Tibial nerve (tissue), 4 donors: ENCODE results near the gene MAML3. TPM values are rescaled to one million over a fixed set of nuclear protein-coding genes. Genes with fewer than 3 reads are reported as not detected.

ENCODE experiments used
- DNase-seq, 2 donors: peaks; one replicate each; pipeline ENCODE4 v3.0.0-alpha.2; 2019; ENCODE audit warnings: low spot score in 2 of 2
- H3K27ac ChIP-seq, 4 donors: fragments of 200-600 bp; sonication (generic) in 3 of 4; one replicate each; pipeline ENCODE4 v1.5.1; 2017 to 2019; ENCODE audit warnings: mild to moderate bottlenecking in 1 of 4
- H3K27me3 ChIP-seq, 2 donors: fragments of 200-600 bp; sonication (generic) in 1 of 2; one replicate each; pipeline versions ENCODE4 v1.5.1 to v1.6.0; 2017 to 2019
- H3K36me3 ChIP-seq, 3 donors: fragments of 200-600 bp; sonication (generic); one replicate each; pipeline ENCODE4 v1.5.1; 2018 to 2019
- H3K4me1 ChIP-seq, 4 donors: fragments of 200-600 bp; sonication (generic) in 3 of 4; one replicate each; pipeline ENCODE4 v1.5.1; 2017 to 2019
- H3K4me3 ChIP-seq, 4 donors: fragments of 200-600 bp; sonication (generic) in 3 of 4; one replicate each; pipeline ENCODE4 v1.5.1; 2017 to 2019; ENCODE audit warnings: mild to moderate bottlenecking in 1 of 4, moderate library complexity in 1 of 4
- H3K9me3 ChIP-seq, 4 donors: fragments of 200-600 bp; sonication (generic) in 3 of 4; one replicate each; pipeline ENCODE4 v1.5.1; 2017 to 2019
- CTCF ChIP-seq, 5 experiments: fragments of 200-600 bp in 3 of 5; fragments of 450-650 bp in 2 of 5; sonication (generic) in 3 of 5; IDR thresholded peaks; one replicate each; pipeline ENCODE4 v1.5.1; 2016 to 2019; ENCODE audit warnings: antibody characterized with exemption in 5 of 5, mild to moderate bottlenecking in 3 of 5, moderate library complexity in 2 of 5
- EP300 ChIP-seq, 2 donors: sonication (generic); formaldehyde crosslinking; IDR thresholded peaks; one replicate each; pipeline ENCODE4 v1.6.1; 2017; ENCODE audit warnings: antibody characterized with exemption in 2 of 2, mild to moderate bottlenecking in 1 of 2
- POLR2A ChIP-seq, 2 donors: fragments of 450-650 bp; IDR thresholded peaks; one replicate each; pipeline ENCODE4 v1.6.1; 2017; ENCODE audit warnings: antibody characterized with exemption in 2 of 2, mild to moderate bottlenecking in 2 of 2, moderate library complexity in 2 of 2
- WGBS, 2 donors: methylation state at CpG; one replicate each; pipeline ENCODE4 v1.1.5; 2018; 5-methylcytosine and 5-hydroxymethylcytosine counted together
- total RNA-seq, 4 donors: library from RNA; depleted of rRNA; stranded (reverse); fragments of >200 nt; gene quantifications; one replicate each; pipeline ENCODE4 v1.1.0, GENCODE V29; 2016

Gene MAML3
- total RNA-seq, 4 donors from 2014 or later: 8.6 to 10.5 (median 9.4) TPM

- H3K27me3 ChIP-seq: no peaks in the 10 kb centered on the region
- TF ChIP-seq CTCF (IDR thresholded peaks at IDR 0.05): peak in 4 of 5 experiments; percentile 33 to 49 (median 40)
- TF ChIP-seq POLR2A (IDR thresholded peaks at IDR 0.05): no peak
- TF ChIP-seq EP300 (IDR thresholded peaks at IDR 0.05): peak in 1 of 2 donors; percentile 28
- no peaks in the 10 kb centered on the region for H3K9me3 ChIP-seq
- peaks cover 0 to 24% (median 15%) of the 10 kb centered on the region in 4 donors for H3K4me1 ChIP-seq
- H3K4me3 ChIP-seq: no peak overlapping the region
- no peak overlapping the region for H3K27ac ChIP-seq
- no peaks in the 10 kb centered on the region for H3K36me3 ChIP-seq
- 50 to 57% methylated on average over 3 of the region's 3 CpGs for WGBS, 2 donors
- peak in 1 of 2 donors; percentile 48 for DNase-seq
Observed at GRCh38 chr4:140052050-140052449, 101.9 kb downstream of the MAML3 start.

- WGBS, 2 donors: 51 to 60% methylated on average over 8 of the region's 8 CpGs
- no peaks in the 10 kb centered on the region for H3K36me3 ChIP-seq
- no peaks in the 10 kb centered on the region for H3K9me3 ChIP-seq
- no peak for DNase-seq
- TF ChIP-seq CTCF (IDR thresholded peaks at IDR 0.05) (peak in 1 of 5 experiments; percentile 20), EP300 (IDR thresholded peaks at IDR 0.05) (no peak)
- H3K4me3 ChIP-seq: peak overlapping the region in 2 of 4 donors; percentile 11 to 44
- peaks cover 0 to 24% (median 15%) of the 10 kb centered on the region in 4 donors for H3K4me1 ChIP-seq
- no peaks in the 10 kb centered on the region for H3K27me3 ChIP-seq
- H3K27ac ChIP-seq: peak overlapping the region in 3 of 4 donors; percentile 8 to 78 (median 62)
Observed at GRCh38 chr4:140049849-140050637, 103.9 kb downstream of the MAML3 start.

GRCh38 chr4:140049024-140049848, 104.7 kb downstream of the MAML3 start:
- peak overlapping the region; percentile 8 to 78 (median 57) for H3K27ac ChIP-seq
- peak in 1 of 2 donors; percentile 31 for DNase-seq
- H3K4me1 ChIP-seq: peaks cover 0 to 30% (median 15%) of the 10 kb centered on the region in 4 donors
- WGBS, 2 donors: 26 to 38% methylated on average over 13 of the region's 13 CpGs
- peak overlapping the region; percentile 11 to 44 (median 22) for H3K4me3 ChIP-seq
- TF ChIP-seq EP300 (IDR thresholded peaks at IDR 0.05) (peak in 1 of 2 donors; percentile 20), CTCF (IDR thresholded peaks at IDR 0.05) (no peak)
- H3K9me3 ChIP-seq: no peaks in the 10 kb centered on the region
- H3K36me3 ChIP-seq: no peaks in the 10 kb centered on the region
- H3K27me3 ChIP-seq: no peaks in the 10 kb centered on the region

GRCh38 chr4:140048419-140048995, 105.5 kb downstream of the MAML3 start:
- no peaks in the 10 kb centered on the region for H3K36me3 ChIP-seq
- H3K4me3 ChIP-seq: peak overlapping the region; percentile 11 to 44 (median 22)
- H3K27ac ChIP-seq: peak overlapping the region in 3 of 4 donors; percentile 52 to 78 (median 62)
- H3K4me1 ChIP-seq: peaks cover 0 to 35% (median 15%) of the 10 kb centered on the region in 4 donors
- DNase-seq: no peak
- H3K27me3 ChIP-seq: no peaks in the 10 kb centered on the region
- TF ChIP-seq CTCF (IDR thresholded peaks at IDR 0.05) (no peak), POLR2A (IDR thresholded peaks at IDR 0.05) (no peak)
- 34 to 39% methylated on average over 4 of the region's 4 CpGs for WGBS, 2 donors
- no peaks in the 10 kb centered on the region for H3K9me3 ChIP-seq
